ENCODE data around the gene AGPAT2.

GRCh38 chr9:136700304-136700703, 13.0 kb upstream of the AGPAT2 start:
- TF ChIP-seq POLR2A (IDR thresholded peaks at IDR 0.05; ENCODE audit: low read depth) (no peak), EP300 (IDR thresholded peaks at IDR 0.05) (no peak), CTCF (IDR thresholded peaks at IDR 0.05) (no peak), POLR2AphosphoS5 (IDR thresholded peaks at IDR 0.05) (no peak)
